GM10248 (cell line): ENCODE measurements around the gene FANCI.

Source experiments
- CTCF ChIA-PET: fragments of 300-600 bp; sonication (Branson Sonifier 250); formaldehyde crosslinking; extraction: SDS; loops from one replicate; lab custom pipeline; 2021; ENCODE audit warnings: antibody characterized with exemption; lab: Yijun Ruan, JAX
- POLR2A ChIA-PET: fragments of 350-650 bp; sonication (Branson Sonifier 250); formaldehyde crosslinking; extraction: SDS; loops from one replicate; lab custom pipeline; 2020; ENCODE audit warnings: antibody characterized with exemption; lab: Yijun Ruan, JAX
- DNase-seq: peaks from one replicate; pipeline ENCODE4 v3.0.0; 2012; ENCODE audit errors: extremely low spot score
- TF ChIP-seq, protein P1 (sequence below): IDR thresholded peaks from 2 replicates; pipeline ENCODE4 v1.5.1; 2012; ENCODE audit warnings: mild to moderate bottlenecking, low read depth; ENCODE audit errors: extremely low read depth, missing control alignments, control extremely low read depth

FANCI gene

DNA sequence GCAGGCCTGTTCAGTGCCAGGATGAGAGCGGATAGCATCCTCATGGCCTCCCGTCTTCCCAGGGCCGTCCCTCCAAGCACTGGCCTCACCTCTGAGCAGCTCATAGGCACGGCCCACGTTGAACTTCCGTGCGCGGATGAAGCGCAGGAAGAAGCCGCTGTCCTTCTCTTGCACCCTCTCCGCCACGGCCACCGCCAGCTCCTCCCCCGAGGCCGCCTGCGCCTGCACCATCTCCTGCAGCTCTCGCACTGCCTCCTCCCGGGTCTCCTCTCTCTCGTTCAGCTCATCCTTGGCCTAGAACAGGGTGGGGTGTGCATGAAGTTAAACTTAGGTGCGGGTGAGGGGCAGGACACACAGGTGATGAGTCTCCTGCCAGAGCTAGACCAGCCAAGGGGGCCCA lies 26.7 kb upstream of the FANCI start:
- ChIA-PET POLR2A (no interaction called here), CTCF (interaction anchor here (1.0 to 4.1 kb wide), 4 partner anchors 10 to 27 kb away, joined by 3 to 52 read pairs (median 3); partner anchors contain the start of gene FANCI)
- TF ChIP-seq, protein P1, sequence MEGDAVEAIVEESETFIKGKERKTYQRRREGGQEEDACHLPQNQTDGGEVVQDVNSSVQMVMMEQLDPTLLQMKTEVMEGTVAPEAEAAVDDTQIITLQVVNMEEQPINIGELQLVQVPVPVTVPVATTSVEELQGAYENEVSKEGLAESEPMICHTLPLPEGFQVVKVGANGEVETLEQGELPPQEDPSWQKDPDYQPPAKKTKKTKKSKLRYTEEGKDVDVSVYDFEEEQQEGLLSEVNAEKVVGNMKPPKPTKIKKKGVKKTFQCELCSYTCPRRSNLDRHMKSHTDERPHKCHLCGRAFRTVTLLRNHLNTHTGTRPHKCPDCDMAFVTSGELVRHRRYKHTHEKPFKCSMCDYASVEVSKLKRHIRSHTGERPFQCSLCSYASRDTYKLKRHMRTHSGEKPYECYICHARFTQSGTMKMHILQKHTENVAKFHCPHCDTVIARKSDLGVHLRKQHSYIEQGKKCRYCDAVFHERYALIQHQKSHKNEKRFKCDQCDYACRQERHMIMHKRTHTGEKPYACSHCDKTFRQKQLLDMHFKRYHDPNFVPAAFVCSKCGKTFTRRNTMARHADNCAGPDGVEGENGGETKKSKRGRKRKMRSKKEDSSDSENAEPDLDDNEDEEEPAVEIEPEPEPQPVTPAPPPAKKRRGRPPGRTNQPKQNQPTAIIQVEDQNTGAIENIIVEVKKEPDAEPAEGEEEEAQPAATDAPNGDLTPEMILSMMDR, result no peak
- DNase-seq, result no peak

DNA sequence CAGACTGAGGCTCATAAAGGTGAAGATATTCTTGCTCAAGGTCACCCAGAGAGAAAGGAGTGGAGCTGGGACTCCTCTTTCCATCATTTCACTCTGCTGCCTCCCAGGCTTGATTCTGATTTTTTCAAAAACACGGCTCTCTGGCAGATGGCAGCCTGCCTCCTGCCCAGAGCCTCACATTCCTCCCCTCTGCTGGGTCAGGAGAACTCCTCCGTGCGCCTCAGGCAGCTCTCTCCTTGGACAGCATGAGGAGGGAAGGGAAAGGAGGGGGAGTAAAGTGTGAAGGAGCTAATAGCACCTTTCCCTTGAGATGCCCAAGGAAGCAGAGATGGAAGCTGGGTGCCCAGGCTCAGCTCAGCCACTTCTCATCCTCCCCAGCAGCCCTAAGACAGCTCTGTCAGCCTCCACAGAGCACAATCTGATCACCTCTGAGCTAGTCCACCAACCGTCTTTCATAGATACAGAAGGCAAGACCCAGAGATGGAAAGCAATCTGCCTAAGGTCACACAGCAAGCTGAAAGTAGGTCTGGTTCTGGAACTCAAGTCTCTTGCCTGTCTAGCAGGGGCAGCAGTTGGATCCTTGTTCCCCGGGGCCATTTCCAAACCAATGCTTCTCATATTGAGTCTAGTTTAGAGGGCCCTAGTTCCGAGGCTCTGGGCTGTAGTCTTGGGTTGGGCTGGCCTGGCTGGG lies 25.9 kb upstream of the FANCI start:
- TF ChIP-seq, protein P1, result no peak

DNA sequence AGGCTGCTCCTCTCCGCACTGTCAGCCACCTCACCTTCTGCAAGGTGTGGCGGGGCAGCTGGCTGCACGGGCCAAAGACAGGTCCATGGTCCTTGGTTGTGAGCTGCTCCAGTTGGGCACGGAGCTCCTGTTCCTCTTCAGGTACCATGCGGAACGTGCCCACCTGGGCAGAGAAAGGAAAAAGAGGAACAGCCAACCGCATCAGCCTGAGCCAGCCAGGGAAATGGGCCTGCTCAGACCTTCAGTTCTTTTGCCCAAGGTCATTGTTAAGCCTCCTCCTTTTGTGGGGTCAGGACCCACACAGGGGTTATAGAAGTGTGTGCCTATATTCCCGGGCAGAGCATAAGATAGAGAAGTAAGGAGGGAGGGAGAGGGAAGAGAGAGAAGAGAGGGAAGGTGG lies 25.2 kb upstream of the FANCI start:
- ChIA-PET POLR2A (no interaction called here), CTCF (interaction anchor here (4.1 kb wide), 1 partner anchor 12 kb away, joined by 52 read pairs; no protein-coding TSS in a partner anchor)
- no peak for DNase-seq
- TF ChIP-seq, protein P1, result no peak

More for the DNA sequence above, 25.9 kb upstream of the FANCI start:
- DNase-seq, result no peak
- POLR2A ChIA-PET, result no interaction called here
- CTCF ChIA-PET, result interaction anchor here (1.1 to 4.1 kb wide), 3 partner anchors 11 to 26 kb away, joined by 3 to 52 read pairs (median 3); partner anchors contain the start of gene FANCI

DNA sequence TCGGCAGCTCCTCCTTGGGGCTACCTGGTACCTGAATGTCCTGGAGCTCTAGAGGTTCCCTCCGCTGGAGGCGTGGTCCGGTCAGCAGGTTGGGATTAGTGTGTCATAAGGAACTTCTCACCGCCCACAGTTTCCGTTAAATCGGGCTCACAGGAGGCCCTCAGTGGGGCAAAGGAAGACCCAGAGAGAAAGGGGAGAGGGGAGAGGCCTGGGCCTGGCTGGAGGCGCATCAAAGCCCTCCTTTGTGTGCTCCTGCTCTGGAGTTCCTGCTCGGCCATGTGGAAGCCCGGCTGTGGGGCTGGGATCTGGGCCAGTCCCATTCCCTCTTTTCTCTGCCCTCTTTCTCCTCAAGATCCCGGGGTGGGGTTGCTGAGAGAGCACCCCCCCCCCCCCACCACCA lies 22.2 kb upstream of the FANCI start, which contains the start of gene RLBP1:
RLBP1 (minus strand) TSS at position 37 of the 400 bp plus-strand sequence. CDS start 2,604 bp downstream, outside the sequence.
- DNase-seq, result no peak
- CTCF ChIA-PET, result interaction anchor here (1.0 to 6.0 kb wide), 2 partner anchors 15 to 24 kb away, joined by 3 to 57 read pairs; no protein-coding TSS in a partner anchor
- POLR2A ChIA-PET, result no interaction called here
- TF ChIP-seq, protein P1, result no peak

DNA sequence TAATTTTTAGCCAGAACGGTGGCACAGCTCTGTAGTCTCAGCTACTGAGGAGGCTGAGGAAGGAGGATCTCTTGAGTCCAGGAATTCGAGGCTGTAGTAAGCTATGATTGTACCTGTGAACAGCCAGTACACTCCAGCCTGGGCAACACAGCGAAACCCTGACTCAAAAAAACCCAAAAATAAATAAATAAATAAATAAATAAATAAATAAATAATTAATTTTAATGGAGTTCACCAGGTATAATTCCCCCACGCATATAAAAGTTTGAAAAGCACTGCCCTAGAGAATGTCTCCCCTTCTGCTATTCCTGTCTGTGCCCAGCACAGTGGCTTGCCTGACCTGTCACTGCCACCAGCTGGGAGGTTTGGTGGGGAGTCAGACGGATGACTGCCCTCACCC lies 18.2 kb upstream of the FANCI start:
- DNase-seq, result no peak
- POLR2A ChIA-PET, result no interaction called here
- CTCF ChIA-PET, result interaction anchor here (0.7 to 6.0 kb wide), 3 partner anchors 17 to 24 kb away, joined by 3 to 57 read pairs (median 4); no protein-coding TSS in a partner anchor
- TF ChIP-seq, protein P1, result no peak

DNA sequence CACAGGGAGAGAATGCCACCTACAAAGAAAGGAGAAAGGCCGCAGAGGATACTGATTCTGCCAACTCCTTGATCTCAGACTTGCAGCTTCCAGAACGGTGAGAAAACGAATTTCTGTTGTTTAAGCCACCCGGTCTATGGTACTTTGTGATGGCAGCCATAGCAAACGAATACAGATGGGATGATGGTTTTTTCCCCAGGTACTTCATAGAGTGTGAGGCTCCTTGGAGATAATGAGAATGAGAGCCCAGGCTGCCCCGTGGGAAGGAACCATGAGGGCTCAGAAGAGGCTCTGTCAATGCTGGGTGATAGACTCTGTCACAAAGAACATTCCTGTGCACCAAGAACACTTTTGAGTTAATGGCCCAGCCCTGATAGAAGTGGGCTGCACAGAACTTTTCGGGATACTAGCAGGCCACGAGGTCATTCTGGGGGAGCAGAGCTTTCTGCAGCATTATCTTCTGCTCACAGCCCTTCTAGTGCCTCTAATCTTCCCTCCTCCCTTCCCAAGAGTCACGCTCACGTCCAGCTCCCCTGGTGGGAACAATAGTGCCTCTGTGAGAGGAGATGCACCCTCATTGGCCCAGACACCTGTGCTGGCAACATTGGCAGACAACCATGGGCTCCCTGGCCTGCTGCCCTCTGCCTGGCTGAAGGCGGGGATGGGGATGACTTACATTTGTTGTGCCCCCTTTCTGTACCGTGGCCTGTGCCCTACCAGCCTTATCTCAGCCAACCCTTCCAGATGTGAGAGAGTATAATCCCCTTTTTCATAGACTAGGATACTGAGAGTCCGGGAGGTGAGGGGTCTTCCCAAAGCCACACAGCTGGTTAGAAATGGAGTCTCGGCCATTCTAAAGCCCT lies 17.2 kb upstream of the FANCI start:
- TF ChIP-seq, protein P1, result no peak
- ChIA-PET POLR2A (no interaction called here), CTCF (interaction anchor here (0.7 to 6.0 kb wide), 3 partner anchors 16 to 29 kb away, joined by 3 to 57 read pairs (median 3); no protein-coding TSS in a partner anchor)
- DNase-seq, result no peak
